ENCODE results near the gene MS4A3.

Gene MS4A3

GRCh38 chr11:60077216-60077817 lies 20.9 kb downstream of the MS4A3 start:
- Histone ChIP-seq H2AFZ (ENCODE audit: low read depth, low read length) (no peak overlapping the region), H3K36me3 (replicated peaks; ENCODE audit: low read depth, low read length) (no peaks in the 10 kb centered on the region), H4K20me1 (ENCODE audit: insufficient read depth, low read length) (no peaks in the 10 kb centered on the region), H3K4me2 (ENCODE audit: low read length) (no peak overlapping the region), H3K9ac (ENCODE audit: low read length) (no peak overlapping the region), H3K79me2 (ENCODE audit: low read length) (no peaks in the 10 kb centered on the region), H3K27me3 (ENCODE audit: low read depth, low read length) (no peaks in the 10 kb centered on the region), H3K27ac (ENCODE audit: low read length) (no peak overlapping the region), H3K4me1 (ENCODE audit: low read length) (no peaks in the 10 kb centered on the region), H3K9me3 (ENCODE audit: insufficient read depth, low read length) (no peaks in the 10 kb centered on the region), H3K4me3 (ENCODE audit: low read length) (no peak overlapping the region)
- TF ChIP-seq, protein P1, sequence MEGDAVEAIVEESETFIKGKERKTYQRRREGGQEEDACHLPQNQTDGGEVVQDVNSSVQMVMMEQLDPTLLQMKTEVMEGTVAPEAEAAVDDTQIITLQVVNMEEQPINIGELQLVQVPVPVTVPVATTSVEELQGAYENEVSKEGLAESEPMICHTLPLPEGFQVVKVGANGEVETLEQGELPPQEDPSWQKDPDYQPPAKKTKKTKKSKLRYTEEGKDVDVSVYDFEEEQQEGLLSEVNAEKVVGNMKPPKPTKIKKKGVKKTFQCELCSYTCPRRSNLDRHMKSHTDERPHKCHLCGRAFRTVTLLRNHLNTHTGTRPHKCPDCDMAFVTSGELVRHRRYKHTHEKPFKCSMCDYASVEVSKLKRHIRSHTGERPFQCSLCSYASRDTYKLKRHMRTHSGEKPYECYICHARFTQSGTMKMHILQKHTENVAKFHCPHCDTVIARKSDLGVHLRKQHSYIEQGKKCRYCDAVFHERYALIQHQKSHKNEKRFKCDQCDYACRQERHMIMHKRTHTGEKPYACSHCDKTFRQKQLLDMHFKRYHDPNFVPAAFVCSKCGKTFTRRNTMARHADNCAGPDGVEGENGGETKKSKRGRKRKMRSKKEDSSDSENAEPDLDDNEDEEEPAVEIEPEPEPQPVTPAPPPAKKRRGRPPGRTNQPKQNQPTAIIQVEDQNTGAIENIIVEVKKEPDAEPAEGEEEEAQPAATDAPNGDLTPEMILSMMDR (IDR thresholded peaks at IDR 0.05; ENCODE audit: low read depth, low read length), result no peak
- TF ChIP-seq EZH2phosphoT487 (IDR thresholded peaks at IDR 0.05; ENCODE audit: low read depth), result no peak

GRCh38 chr11:60077981-60078380 lies 21.5 kb downstream of the MS4A3 start:
- TF ChIP-seq, protein P1 (IDR thresholded peaks at IDR 0.05; ENCODE audit: low read depth, low read length), result no peak
- TF ChIP-seq EZH2phosphoT487 (IDR thresholded peaks at IDR 0.05; ENCODE audit: low read depth), result no peak
- no peak overlapping the region for H3K4me3 ChIP-seq (ENCODE audit: low read length)
- no peaks in the 10 kb centered on the region for H3K9me3 ChIP-seq (ENCODE audit: insufficient read depth, low read length)
- H3K4me2 ChIP-seq (ENCODE audit: low read length), result no peak overlapping the region
- H3K27ac ChIP-seq (ENCODE audit: low read length), result no peak overlapping the region
- H3K79me2 ChIP-seq (ENCODE audit: low read length), result no peaks in the 10 kb centered on the region
- H3K4me1 ChIP-seq (ENCODE audit: low read length), result no peaks in the 10 kb centered on the region
- no peaks in the 10 kb centered on the region for H3K36me3 ChIP-seq (replicated peaks; ENCODE audit: low read depth, low read length)
- H4K20me1 ChIP-seq (ENCODE audit: insufficient read depth, low read length), result no peaks in the 10 kb centered on the region
- H3K27me3 ChIP-seq (ENCODE audit: low read depth, low read length), result no peaks in the 10 kb centered on the region
- H3K9ac ChIP-seq (ENCODE audit: low read length), result no peak overlapping the region
- no peak overlapping the region for H2AFZ ChIP-seq (ENCODE audit: low read depth, low read length)

GRCh38 chr11:60078745-60079144 lies 22.3 kb downstream of the MS4A3 start:
- Histone ChIP-seq H3K9me3 (ENCODE audit: insufficient read depth, low read length) (no peaks in the 10 kb centered on the region), H3K79me2 (ENCODE audit: low read length) (no peaks in the 10 kb centered on the region), H3K4me2 (ENCODE audit: low read length) (no peak overlapping the region), H3K4me1 (ENCODE audit: low read length) (no peaks in the 10 kb centered on the region), H3K27me3 (ENCODE audit: low read depth, low read length) (no peaks in the 10 kb centered on the region), H3K9ac (ENCODE audit: low read length) (no peak overlapping the region), H3K27ac (ENCODE audit: low read length) (no peak overlapping the region), H3K4me3 (ENCODE audit: low read length) (no peak overlapping the region), H3K36me3 (replicated peaks; ENCODE audit: low read depth, low read length) (no peaks in the 10 kb centered on the region), H2AFZ (ENCODE audit: low read depth, low read length) (no peak overlapping the region), H4K20me1 (ENCODE audit: insufficient read depth, low read length) (no peaks in the 10 kb centered on the region)
- no peak for TF ChIP-seq EZH2phosphoT487 (IDR thresholded peaks at IDR 0.05; ENCODE audit: low read depth)
- TF ChIP-seq, protein P1 (IDR thresholded peaks at IDR 0.05; ENCODE audit: low read depth, low read length), result no peak

DNA sequence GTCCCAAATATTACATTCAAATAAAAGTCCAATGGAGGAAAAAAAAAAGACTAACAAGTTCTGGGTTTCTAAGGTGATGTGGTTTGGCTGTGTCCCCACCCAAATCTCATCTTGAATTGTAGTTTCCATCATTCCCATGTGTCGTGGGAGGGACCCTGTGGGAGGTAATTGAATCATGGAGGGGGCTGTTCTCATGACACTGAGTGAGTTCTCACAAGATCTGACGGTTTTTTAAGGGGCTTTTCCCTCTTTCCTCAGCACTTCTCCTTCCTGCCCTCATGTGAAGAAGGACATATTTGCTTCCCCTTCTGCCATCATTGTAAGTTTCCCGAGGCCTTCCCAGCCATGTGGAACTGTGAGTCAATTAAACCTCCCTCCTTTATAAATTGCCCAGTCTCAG lies 24.1 kb downstream of the MS4A3 start:
- Histone ChIP-seq H3K27ac (ENCODE audit: low read length) (no peak overlapping the region), H3K4me1 (ENCODE audit: low read length) (no peaks in the 10 kb centered on the region), H3K9ac (ENCODE audit: low read length) (no peak overlapping the region), H3K79me2 (ENCODE audit: low read length) (no peaks in the 10 kb centered on the region), H3K36me3 (replicated peaks; ENCODE audit: low read depth, low read length) (no peaks in the 10 kb centered on the region), H3K27me3 (ENCODE audit: low read depth, low read length) (no peaks in the 10 kb centered on the region), H4K20me1 (ENCODE audit: insufficient read depth, low read length) (no peaks in the 10 kb centered on the region), H3K9me3 (ENCODE audit: insufficient read depth, low read length) (no peaks in the 10 kb centered on the region), H3K4me3 (ENCODE audit: low read length) (no peak overlapping the region), H3K4me2 (ENCODE audit: low read length) (no peak overlapping the region), H2AFZ (ENCODE audit: low read depth, low read length) (no peak overlapping the region)
- TF ChIP-seq EZH2phosphoT487 (IDR thresholded peaks at IDR 0.05; ENCODE audit: low read depth), result no peak
- TF ChIP-seq, protein P1 (IDR thresholded peaks at IDR 0.05; ENCODE audit: low read depth, low read length), result no peak

All from OCI-LY3 (cell line).